GM12801 (cell line): ENCODE measurements around the gene PAFAH1B1.

ENCODE experiments used
- TF ChIP-seq, protein P1 (sequence below): IDR thresholded peaks from one replicate; pipeline ENCODE4 v1.5.1; 2011; ENCODE audit warnings: control low read depth; ENCODE audit not compliant: insufficient read length; ENCODE audit errors: extremely low read depth

Gene PAFAH1B1

GRCh38 chr17:2562162-2562858, 31.1 kb upstream of the PAFAH1B1 start:
- TF ChIP-seq, protein P1, sequence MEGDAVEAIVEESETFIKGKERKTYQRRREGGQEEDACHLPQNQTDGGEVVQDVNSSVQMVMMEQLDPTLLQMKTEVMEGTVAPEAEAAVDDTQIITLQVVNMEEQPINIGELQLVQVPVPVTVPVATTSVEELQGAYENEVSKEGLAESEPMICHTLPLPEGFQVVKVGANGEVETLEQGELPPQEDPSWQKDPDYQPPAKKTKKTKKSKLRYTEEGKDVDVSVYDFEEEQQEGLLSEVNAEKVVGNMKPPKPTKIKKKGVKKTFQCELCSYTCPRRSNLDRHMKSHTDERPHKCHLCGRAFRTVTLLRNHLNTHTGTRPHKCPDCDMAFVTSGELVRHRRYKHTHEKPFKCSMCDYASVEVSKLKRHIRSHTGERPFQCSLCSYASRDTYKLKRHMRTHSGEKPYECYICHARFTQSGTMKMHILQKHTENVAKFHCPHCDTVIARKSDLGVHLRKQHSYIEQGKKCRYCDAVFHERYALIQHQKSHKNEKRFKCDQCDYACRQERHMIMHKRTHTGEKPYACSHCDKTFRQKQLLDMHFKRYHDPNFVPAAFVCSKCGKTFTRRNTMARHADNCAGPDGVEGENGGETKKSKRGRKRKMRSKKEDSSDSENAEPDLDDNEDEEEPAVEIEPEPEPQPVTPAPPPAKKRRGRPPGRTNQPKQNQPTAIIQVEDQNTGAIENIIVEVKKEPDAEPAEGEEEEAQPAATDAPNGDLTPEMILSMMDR, result no peak

DNA sequence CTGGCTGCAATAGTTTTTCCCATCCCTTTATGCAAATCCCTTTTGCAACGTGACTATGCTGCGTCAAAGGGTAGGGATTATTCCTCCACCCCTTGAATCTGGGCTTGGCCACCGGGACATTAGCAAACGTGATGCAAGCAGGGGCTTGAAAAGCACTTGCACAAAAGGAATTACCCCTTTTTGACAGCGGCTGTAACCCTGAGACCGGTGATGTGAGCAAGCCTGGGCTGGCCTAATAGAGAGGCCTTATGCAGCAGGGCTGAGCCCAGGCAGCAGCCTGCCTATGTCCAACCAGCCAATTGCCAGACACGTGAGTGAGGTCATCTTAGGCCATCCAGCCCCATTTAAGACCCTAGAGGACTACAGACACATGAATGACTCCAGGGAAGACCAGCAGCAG, 30.4 kb upstream of the PAFAH1B1 start:
- TF ChIP-seq, protein P1, result no peak

GRCh38 chr17:2563543-2563942, 29.9 kb upstream of the PAFAH1B1 start:
- TF ChIP-seq, protein P1, result no peak

GRCh38 chr17:2564877-2565276, 28.6 kb upstream of the PAFAH1B1 start:
- TF ChIP-seq, protein P1, result no peak

DNA sequence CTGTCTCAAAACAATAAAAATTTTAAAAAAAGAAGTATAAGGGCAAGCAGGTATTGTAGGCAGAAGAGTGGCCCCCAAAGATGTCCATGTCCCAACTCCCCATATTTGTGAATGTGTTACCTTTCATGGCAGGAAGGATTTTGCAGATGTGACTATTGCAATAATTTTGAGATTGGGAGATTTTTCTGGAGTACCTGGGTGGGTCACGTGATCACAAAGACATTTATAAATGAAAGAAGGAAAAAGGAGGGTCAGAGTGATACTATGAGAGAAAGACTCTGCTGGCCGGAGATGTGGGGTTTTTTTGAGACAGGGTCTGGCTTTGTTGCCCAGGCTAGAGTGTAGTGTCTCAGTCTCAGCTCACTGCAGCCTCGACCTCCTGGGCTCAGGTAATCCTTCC, 27.4 kb upstream of the PAFAH1B1 start:
- TF ChIP-seq, protein P1, result no peak

GRCh38 chr17:2571523-2572303, 21.7 kb upstream of the PAFAH1B1 start:
- TF ChIP-seq, protein P1, result no peak

GRCh38 chr17:2580151-2580550, 13.3 kb upstream of the PAFAH1B1 start:
- TF ChIP-seq, protein P1, result no peak
